NCI-H187 treated with DMSO at 0.1 percent for 48 hours (cell line): ENCODE results near the gene HOXD12.

Source experiments
- DNase-seq: peaks from one replicate; lab custom pipeline; 2025; lab: John Stamatoyannopoulos, UW

HOXD12 gene

DNA sequence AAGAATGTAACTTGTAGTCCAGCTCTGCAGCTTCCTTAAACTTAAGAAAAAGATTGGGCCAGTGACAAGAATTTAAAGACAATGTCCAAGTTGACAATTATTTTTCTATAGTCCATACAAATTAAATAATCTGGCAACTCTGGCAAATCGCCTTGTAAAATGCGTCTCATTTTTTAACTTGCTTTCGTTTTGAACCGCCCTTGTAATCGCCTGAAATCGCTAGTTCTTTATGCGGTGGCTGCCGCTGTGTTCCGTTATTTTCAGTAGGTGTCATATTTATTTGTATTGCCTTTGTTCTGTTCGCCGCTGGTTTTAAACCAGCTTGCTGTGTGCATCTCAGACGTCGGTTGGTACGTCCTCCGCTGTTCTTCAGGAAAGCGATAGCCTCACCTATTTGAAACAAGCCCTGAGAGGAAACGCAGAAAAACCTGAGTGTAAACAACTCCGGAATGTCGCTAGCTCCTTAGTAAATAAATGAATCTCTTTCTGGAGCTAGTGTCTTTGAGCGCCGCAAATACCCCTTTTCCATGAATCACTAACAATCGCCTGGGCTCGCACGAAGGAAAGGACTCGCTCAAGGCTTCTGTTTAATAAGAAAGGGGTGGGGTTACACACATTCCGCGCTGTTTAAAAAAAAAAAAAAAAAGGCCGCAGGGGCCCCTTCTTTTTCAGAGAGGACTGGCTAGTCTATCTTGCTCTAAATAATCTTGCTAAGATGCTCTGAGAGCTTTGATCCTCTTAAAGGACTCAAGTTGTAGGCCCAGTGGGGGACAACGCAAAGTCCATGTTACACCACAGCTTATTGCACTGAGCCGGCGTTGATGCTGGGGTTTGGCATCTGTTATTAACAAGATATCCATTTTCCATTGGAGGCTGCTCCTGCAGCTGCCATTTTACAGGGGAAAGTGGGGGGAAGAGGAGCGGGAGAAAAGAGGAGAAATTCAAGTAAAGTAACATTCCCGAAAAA is 32.9 kb downstream of the HOXD12 start:
- no peak for DNase-seq

GRCh38 chr2:176133389-176133788 is 33.8 kb downstream of the HOXD12 start:
- DNase-seq, result no peak

DNA sequence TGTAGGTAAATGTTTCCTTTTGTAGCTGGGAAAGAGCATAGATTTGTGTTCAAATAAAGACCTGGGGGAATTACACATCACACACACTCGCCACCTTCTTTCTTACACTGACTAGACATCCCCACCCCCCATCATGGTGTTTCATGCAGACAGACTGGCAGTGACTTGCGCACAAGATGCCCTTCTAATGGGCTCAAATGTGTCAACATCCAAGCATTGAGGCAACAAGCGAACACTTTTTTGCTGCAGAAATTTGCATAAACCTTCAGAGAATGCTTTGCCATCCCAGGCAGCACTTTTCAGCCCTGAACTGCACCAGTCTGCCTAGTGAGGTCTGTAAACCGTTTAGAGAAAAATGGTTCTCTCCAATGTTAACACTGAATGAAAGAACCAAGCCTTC is 34.4 kb downstream of the HOXD12 start:
- DNase-seq, result no peak

GRCh38 chr2:176135035-176135440 is 35.4 kb downstream of the HOXD12 start:
- DNase-seq, result no peak

GRCh38 chr2:176136374-176137251 is 37.0 kb downstream of the HOXD12 start:
- DNase-seq, result no peak

GRCh38 chr2:176137252-176137580 is 37.6 kb downstream of the HOXD12 start:
- DNase-seq, result no peak

GRCh38 chr2:176137906-176138305 is 38.3 kb downstream of the HOXD12 start:
- DNase-seq, result no peak

DNA sequence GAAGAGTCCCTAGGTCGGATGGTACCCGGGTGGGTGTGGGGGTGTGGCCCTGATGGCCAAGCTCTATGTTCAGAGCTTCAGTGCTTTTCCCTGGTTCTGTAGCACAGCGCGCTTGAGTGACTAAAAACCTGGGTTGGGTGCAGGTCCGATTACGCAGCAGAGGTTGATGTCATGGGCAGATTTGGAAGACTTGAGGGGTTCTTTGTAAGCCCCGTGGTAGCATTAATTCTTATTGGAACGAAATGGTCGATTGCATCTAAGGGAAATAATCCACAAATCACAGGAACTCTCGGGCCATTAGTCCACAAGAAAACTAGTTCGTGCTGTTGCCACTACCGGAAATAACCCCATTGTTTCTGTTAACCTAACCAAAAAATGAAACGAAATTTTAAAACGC is 38.9 kb downstream of the HOXD12 start:
- DNase-seq, result no peak

DNA sequence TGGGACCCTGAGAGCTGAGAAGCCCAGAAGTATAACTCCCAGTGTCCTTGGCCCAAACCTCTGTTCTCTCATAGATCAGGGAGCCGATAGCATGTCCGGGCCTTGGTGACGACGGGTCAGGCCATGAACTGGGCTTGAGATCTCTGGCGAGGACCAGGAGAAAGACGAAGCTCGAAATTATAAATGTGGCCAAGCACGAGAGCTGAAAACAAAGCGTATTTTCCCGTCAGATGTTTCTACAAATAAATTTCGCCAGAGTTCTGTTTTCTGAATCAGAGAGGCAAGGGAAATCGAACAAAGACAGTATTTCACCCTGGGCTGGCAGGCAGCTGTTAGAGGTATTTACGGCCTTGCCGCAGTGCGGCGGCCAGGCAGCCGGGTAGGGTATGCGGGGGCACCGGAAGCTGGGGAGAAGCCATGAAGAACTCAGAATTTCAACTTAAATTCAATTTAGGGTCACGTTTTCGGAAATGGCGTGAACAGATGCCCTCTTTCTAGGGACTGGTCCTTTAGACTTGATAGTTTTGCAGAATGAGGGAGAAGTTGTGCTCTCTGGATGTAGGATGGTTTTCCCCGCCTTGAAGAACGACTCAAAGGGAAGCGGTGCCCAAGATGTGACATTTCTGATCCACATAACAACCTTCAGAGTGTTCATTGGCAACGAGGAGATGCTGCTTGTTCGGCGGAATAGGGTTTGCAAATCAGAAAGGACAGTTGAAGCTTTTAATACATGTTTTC is 39.5 kb downstream of the HOXD12 start:
- no peak for DNase-seq

- no peak for DNase-seq
Measured at GRCh38 chr2:176139661-176140512, 40.3 kb downstream of the HOXD12 start.

GRCh38 chr2:176140513-176141317 is 41.1 kb downstream of the HOXD12 start:
- DNase-seq, result no peak

GRCh38 chr2:176142281-176142680 is 42.7 kb downstream of the HOXD12 start:
- DNase-seq, result no peak

GRCh38 chr2:176145085-176145969 is 45.7 kb downstream of the HOXD12 start:
- DNase-seq, result no peak

GRCh38 chr2:176146101-176146500 is 46.5 kb downstream of the HOXD12 start:
- DNase-seq, result no peak

GRCh38 chr2:176146645-176147044 is 47.0 kb downstream of the HOXD12 start:
- DNase-seq, result no peak

DNA sequence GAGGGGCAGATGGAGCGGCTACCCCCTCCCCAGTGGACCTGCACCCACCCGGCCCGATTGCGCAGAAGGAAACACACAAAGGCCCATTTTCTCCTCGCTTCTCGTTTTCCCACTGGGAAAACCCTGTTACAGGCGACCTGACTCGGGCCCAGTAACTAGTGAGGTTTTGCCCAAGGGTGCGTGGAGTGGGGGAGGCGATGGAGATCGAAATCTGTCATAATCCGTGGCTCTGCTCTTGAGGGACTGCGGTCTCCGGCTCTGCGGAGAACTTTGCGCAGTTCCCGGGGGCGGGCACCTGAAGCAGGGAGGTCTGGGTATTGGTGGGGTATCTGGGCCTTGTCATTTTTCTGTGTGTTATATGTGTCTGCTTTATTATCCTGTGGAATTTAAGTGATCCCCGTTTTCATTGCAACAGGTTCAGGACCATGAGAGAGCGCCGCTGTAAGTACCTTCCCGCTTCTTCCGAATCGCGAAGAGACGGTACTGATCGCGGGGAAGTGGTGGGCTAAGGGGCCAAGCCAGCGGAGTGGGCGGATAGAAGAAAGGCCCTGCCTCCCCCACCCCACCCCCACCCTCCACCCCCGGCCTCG is 47.7 kb downstream of the HOXD12 start:
- DNase-seq, result no peak

DNA sequence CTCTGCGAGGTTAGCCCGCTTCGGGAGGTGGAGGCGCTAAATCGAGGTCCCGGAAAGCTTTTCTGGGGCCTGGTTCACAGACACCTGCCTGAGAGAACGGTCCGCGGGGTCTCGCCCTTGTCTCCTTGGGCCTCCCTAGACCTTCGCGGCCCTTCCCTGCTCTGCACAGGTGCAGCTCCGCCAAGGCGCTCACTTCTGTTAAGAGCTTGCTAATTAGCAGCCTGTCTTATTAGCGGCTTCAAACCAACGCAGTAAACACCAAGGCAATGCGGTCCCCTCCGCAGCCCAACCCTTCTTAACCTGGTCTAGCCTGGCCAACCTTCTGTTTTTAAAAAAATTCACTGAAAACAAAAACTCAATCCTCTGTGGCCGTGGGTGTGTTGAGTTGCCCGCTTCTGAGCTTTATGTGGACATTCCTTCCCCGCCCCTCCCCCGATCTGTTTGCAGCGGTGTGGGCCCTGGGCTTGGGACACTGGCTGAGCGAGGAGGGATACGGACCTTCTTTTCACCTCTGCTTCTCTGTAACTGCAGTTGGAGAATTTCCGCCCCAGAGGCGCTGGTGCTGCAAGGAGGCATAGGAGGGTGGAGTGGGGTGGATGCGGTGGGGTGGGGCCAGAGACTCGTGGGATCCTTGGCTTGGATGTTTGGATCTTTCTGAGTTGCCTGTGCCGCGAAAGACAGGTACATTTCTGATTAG is 48.4 kb downstream of the HOXD12 start:
- no peak for DNase-seq

DNA sequence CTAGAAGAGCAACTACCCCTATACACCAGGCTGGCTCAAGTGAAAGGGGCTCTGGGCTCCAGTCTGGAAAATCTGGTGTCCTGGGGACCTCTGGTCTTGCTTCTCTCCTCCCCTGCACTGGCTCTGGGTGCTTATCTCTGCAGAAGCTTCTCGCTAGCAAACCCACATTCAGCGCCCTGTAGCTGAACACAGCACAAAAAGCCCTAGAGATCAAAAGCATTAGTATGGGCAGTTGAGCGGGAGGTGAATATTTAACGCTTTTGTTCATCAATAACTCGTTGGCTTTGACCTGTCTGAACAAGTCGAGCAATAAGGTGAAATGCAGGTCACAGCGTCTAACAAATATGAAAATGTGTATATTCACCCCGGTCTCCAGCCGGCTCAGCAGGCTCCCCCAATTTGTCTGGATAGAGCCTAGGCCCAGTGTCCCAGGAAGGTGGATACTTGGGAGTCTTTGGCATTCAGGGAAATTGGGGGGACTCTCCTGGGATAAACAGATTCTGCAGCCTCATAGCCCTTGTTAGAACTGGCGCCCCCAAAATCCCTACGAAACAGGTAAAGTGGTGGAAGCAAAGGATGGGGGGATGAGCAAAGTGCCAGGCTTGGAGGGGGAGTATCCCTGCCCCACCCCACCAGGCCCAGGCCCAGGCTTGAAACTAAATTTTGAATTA is 49.3 kb downstream of the HOXD12 start:
- no peak for DNase-seq
